GM10266 (cell line): ENCODE results near the gene CLCN2.
A peak's percentile ranks its signal among the peaks of the same experiment; 100 is the strongest.

Experiments
- DNase-seq: peaks from one replicate; pipeline ENCODE4 v3.0.0; 2012; ENCODE audit errors: extremely low spot score
- TF ChIP-seq, protein P1 (sequence below): IDR thresholded peaks from 2 replicates; pipeline ENCODE4 v1.5.1; 2012; ENCODE audit warnings: mild to moderate bottlenecking, low read depth; ENCODE audit not compliant: control insufficient read depth, insufficient read depth; ENCODE audit errors: missing control alignments

Gene CLCN2

DNA sequence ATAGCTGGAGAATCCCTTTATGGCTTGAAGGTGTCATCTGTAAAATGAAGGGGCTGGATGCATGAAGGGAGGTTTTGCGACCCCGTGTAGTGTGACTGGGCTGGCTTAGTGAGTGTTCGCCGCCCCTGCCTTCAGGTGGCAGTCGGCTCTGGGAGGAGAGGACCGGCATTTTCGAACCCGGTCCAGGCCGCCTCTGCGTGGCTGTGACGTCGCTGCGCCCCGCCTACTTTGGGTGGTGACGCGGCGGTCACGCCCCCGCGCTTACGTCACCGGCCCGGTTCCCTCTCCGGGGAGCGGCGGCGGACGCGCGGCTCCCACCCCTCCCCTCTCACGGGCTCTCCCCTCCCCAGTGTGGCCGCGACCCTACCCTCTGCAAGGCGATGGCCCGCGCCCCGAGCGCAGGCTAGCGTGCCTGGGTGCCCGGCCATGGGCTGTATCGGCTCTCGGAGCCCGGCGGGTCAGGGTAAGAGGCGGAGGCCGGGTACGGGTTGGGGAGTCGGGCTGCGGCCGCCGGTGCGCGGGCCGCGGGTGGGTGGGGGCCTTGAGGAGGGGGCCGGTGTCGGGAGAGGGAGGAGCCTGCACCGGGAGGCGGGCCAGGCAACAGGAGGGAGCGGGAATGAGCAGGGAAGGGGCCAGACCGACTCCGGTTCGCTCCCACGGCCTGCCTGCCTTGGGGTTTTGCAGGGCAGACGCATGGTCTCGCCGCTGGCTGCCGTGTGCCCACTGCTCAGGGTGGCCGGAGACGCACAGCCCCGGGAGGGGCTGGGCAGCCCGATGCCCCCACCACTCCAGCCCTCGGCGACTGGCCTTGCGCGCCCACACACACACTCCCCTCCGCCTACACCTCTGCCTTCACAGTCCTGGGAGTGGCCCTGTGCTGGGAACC lies 25.5 kb downstream of the CLCN2 start:
- peak; percentile 96 for DNase-seq

GRCh38 chr3:184335291-184335660 lies 26.1 kb downstream of the CLCN2 start:
- DNase-seq = no peak
- TF ChIP-seq, protein P1, sequence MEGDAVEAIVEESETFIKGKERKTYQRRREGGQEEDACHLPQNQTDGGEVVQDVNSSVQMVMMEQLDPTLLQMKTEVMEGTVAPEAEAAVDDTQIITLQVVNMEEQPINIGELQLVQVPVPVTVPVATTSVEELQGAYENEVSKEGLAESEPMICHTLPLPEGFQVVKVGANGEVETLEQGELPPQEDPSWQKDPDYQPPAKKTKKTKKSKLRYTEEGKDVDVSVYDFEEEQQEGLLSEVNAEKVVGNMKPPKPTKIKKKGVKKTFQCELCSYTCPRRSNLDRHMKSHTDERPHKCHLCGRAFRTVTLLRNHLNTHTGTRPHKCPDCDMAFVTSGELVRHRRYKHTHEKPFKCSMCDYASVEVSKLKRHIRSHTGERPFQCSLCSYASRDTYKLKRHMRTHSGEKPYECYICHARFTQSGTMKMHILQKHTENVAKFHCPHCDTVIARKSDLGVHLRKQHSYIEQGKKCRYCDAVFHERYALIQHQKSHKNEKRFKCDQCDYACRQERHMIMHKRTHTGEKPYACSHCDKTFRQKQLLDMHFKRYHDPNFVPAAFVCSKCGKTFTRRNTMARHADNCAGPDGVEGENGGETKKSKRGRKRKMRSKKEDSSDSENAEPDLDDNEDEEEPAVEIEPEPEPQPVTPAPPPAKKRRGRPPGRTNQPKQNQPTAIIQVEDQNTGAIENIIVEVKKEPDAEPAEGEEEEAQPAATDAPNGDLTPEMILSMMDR = no peak

More for the DNA sequence above, 25.5 kb downstream of the CLCN2 start:
- TF ChIP-seq, protein P1 = no peak

DNA sequence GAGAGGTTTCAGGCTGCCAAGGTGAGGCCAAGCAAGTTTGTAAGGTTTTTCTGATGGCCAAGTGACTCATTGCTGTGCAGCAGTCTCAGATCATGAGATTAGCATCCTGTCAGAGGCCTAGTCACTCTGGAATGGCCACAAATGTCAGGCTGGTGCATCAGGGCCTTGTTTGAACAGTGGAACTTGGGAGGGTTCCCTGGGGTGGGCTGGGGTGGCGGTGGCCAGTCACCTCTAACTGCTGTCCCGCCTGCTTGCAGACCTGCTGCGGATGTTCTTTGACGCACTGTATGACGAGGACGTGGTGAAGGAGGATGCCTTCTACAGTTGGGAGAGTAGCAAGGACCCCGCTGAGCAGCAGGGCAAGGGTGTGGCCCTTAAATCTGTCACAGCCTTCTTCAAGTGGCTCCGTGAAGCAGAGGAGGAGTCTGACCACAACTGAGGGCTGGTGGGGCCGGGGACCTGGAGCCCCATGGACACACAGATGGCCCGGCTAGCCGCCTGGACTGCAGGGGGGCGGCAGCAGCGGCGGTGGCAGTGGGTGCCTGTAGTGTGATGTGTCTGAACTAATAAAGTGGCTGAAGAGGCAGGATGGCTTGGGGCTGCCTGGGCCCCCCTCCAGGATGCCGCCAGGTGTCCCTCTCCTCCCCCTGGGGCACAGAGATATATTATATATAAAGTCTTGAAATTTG lies 26.8 kb downstream of the CLCN2 start:
- no peak for DNase-seq
- TF ChIP-seq, protein P1 = no peak

DNA sequence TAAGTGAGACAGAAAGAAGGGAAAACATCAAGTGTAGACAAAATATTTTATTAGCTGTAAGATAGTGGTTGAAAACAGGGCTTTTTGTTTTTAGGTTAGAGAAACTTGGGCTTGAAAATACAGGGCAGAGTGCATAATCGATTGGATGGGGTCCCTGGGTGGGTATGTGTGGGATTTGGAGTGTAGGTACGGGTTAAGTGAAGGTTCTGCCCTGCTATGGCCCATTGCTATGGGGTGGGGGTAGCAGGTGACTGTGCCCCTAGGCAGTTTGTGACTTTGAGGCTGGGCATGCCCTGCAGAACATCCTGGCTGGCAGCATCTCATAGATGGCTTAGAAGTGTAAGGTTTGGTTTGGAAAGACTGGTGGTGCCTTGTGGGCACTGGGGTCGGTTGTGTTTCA lies 27.7 kb downstream of the CLCN2 start:
- DNase-seq = no peak
- TF ChIP-seq, protein P1 = no peak

GRCh38 chr3:184333190-184333589 lies 28.2 kb downstream of the CLCN2 start:
- no peak for DNase-seq
- TF ChIP-seq, protein P1 = no peak

- TF ChIP-seq, protein P1 = no peak
- DNase-seq = no peak
Measured at GRCh38 chr3:184332370-184333090, 28.9 kb downstream of the CLCN2 start.

DNA sequence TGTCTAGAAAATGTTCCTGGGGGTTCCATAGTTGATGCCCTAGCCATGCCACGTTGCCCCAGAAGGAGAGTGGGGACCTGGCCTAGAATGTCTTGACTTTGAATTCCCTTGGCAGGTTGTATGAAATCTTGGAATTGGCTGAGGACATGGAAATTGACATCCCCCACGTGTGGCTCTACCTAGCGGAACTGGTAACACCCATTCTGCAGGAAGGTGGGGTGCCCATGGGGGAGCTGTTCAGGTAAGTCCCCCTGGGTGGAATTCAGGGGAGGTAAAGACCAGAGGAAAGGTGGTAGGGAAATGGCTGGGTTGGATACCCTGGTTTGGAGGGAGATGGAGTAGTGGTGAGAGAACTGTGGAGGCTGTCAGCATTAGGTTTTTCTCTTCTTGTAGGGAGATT lies 32.9 kb downstream of the CLCN2 start:
- DNase-seq = no peak
- TF ChIP-seq, protein P1 = no peak
